Lower leg skin (tissue), 3 donors: ENCODE results near the gene GAL.

Source experiments
- POLR2A ChIP-seq, 2 donors: fragments of 450-650 bp; IDR thresholded peaks; one replicate each; pipeline ENCODE4 v1.6.1; 2016 to 2017; ENCODE audit warnings: antibody characterized with exemption in 2 of 2, mild to moderate bottlenecking in 1 of 2, moderate library complexity in 1 of 2
- TF ChIP-seq, protein P1 (sequence below), 3 donors: fragments of 450-650 bp; IDR thresholded peaks; one replicate each; pipeline ENCODE4 v1.5.1; 2016; ENCODE audit warnings: antibody characterized with exemption in 3 of 3, mild to moderate bottlenecking in 3 of 3, moderate library complexity in 2 of 3

DNA sequence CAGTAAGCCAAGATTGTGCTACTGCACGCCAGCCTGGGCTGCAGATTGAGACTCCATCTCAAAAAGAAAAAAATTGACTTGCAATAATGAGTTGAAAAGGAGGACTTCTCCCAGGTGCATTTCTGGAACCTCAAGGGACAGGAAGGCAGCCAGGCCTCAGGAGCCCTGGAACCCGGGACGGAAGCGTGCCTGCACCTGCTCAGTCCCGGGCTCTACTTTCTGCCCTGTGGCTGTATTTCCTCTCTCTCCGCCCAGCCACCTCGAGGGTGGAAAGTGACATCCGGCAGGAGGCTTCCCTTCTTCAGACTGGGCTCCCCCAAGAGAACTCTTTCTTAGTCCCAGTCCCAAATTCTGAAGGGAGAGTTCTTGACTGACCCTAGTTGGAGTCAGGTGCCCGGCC is 20.2 kb upstream of the GAL start:
- TF ChIP-seq, protein P1, sequence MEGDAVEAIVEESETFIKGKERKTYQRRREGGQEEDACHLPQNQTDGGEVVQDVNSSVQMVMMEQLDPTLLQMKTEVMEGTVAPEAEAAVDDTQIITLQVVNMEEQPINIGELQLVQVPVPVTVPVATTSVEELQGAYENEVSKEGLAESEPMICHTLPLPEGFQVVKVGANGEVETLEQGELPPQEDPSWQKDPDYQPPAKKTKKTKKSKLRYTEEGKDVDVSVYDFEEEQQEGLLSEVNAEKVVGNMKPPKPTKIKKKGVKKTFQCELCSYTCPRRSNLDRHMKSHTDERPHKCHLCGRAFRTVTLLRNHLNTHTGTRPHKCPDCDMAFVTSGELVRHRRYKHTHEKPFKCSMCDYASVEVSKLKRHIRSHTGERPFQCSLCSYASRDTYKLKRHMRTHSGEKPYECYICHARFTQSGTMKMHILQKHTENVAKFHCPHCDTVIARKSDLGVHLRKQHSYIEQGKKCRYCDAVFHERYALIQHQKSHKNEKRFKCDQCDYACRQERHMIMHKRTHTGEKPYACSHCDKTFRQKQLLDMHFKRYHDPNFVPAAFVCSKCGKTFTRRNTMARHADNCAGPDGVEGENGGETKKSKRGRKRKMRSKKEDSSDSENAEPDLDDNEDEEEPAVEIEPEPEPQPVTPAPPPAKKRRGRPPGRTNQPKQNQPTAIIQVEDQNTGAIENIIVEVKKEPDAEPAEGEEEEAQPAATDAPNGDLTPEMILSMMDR (IDR thresholded peaks at IDR 0.05) = no peak
- no peak for TF ChIP-seq POLR2A (IDR thresholded peaks at IDR 0.05)
